ENCODE data around the gene DARS1.

The DARS1 gene

GRCh38 chr2:135876066-135876711, 109.2 kb downstream of the DARS1 start, which contains the start of gene MCM6:
MCM6 (minus strand) TSS chr2:135876443; CDS start chr2:135876365, 78 bp downstream.
- peak; percentile 75 for DNase-seq

- no peak for DNase-seq
Measured at GRCh38 chr2:135875491-135876065, 109.8 kb downstream of the DARS1 start.

- DNase-seq: no peak
Measured at GRCh38 chr2:135874777-135875365, 110.6 kb downstream of the DARS1 start.

- DNase-seq: no peak
Measured at GRCh38 chr2:135870571-135870970, 114.9 kb downstream of the DARS1 start.

- DNase-seq: no peak
Measured at GRCh38 chr2:135863233-135863632, 122.2 kb downstream of the DARS1 start.

- DNase-seq: no peak
Measured at GRCh38 chr2:135862718-135863117, 122.7 kb downstream of the DARS1 start.

All from cortex of kidney (tissue), 1 donor.